LNCaP clone FGC (cell line): ENCODE results near the gene SMARCA2.

Experiments used
- DNase-seq: peaks from one replicate; pipeline ENCODE4 v3.0.0-alpha.2; 2011; ENCODE audit warnings: low read depth
- H3K4me3 ChIP-seq: 2 replicates; pipeline ENCODE4 v1.5.1; 2011; ENCODE audit warnings: mild to moderate bottlenecking, low read depth, low read length, control low read depth
- TF ChIP-seq, protein P1 (sequence below): IDR thresholded peaks from 2 replicates; pipeline ENCODE4 v1.5.1; 2012; ENCODE audit warnings: mild to moderate bottlenecking; ENCODE audit not compliant: control insufficient read depth, insufficient read depth; ENCODE audit errors: extremely low read depth

Gene SMARCA2

DNA sequence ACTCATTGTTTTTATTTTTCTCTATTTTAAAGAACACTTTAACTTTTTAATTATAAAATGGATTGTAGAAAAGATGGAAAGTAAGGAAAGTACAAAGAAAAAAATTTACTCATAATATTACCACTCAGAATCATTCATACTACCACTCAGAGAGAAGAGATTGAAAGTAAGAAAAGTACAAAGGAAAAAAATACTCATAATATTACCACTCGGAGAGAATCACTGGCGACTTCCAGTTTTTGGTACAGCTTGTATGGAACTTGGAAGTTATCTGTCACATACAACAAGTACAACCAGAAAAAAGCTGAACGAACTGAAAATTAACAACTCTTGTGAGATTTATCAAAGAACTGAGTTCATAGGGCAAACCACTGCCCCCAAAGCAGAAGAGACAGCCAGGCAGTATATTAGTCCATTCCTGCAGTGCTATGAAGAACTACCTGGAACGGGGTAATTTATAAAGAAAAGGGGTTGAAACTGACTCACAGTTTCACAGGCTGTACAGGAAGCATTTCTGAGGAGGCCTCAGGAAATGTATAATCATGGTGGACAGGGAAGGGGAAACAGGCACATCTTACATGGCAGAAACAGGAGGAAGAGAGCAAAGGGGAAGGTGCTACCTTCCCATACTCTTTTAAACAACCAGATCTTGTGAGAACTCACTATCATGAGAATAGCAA is 183.9 kb downstream of the SMARCA2 start:
- TF ChIP-seq, protein P1, sequence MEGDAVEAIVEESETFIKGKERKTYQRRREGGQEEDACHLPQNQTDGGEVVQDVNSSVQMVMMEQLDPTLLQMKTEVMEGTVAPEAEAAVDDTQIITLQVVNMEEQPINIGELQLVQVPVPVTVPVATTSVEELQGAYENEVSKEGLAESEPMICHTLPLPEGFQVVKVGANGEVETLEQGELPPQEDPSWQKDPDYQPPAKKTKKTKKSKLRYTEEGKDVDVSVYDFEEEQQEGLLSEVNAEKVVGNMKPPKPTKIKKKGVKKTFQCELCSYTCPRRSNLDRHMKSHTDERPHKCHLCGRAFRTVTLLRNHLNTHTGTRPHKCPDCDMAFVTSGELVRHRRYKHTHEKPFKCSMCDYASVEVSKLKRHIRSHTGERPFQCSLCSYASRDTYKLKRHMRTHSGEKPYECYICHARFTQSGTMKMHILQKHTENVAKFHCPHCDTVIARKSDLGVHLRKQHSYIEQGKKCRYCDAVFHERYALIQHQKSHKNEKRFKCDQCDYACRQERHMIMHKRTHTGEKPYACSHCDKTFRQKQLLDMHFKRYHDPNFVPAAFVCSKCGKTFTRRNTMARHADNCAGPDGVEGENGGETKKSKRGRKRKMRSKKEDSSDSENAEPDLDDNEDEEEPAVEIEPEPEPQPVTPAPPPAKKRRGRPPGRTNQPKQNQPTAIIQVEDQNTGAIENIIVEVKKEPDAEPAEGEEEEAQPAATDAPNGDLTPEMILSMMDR = no peak
- no peak overlapping the region for H3K4me3 ChIP-seq
- no peak for DNase-seq

DNA sequence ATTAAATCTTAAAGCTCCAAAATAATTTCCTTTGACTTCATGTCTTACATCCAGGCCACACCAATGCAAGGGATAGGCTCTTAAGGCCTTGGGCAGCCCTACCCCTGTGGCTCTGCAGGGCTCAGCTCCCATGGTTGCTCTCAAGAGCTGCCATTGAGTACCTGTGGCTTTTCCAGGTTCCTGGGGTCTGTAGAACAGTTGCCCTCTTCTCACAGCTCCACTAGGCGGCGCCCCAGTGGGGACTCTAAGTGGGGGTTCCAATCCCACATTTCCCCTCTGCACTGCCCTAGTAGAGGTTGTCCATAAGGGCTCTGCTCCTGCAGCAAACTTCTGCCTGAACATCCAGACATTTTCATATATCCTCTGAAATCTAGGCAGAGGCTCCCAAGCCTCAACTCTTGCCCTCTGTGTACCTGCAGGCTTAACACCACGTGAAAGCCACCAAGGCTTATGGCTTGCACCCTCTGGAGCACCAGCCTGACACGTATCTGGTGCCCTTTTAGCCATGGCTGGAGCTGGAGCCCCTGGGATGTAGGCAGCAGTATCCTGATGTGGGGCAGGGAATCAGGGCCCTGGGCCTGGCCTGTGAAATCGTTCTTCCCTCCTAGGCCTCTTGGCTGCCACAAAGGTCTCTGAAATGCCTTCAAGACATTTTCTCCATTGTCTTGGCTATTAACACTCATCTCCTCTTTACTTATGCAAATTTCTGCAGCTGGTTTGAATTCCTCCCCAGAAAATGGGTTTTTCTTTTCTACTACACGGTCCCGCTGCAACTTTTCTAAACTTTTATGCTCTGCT is 185.1 kb downstream of the SMARCA2 start:
- TF ChIP-seq, protein P1 = no peak
- no peak for DNase-seq
- H3K4me3 ChIP-seq = no peak overlapping the region

DNA sequence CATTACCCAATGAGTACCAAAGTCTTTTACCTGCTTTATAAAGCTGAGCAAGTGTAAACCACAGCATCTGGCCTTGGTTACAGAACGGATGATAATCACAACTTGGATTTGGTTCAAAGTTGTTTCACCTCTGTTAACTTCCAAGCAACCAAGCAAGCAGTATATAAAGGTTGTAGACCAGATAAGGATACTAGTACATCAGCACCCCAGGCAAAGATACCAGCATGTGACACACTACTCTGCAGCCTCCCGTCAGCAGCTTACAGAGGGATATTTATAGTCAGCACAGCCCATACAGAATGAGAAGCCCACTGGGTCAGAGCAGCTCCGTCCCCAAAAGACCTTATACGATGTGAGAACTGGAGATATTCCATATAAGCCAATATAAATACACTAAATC is 193.3 kb downstream of the SMARCA2 start:
- TF ChIP-seq, protein P1 = no peak
- no peak for DNase-seq
- H3K4me3 ChIP-seq = no peak overlapping the region

DNA sequence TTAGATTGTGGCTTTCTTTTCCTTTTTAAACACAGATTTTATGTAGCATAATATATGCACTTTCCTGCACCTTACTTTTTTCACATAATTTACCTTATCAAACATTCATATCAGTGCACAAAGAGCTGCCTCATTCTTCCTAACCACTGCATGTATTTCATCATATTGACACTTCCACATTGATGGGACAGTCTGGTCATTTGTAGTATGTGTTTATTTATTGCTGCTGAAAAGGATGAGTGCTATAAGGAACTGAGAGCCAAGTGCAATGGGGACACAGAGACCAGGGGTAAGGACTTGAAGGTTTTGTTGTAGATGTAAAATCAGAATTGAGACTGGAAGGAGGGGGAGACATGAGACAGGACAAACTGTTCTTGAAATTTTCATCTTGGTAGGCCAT is 193.8 kb downstream of the SMARCA2 start:
- TF ChIP-seq, protein P1 = no peak
- H3K4me3 ChIP-seq = no peak overlapping the region
- no peak for DNase-seq

DNA sequence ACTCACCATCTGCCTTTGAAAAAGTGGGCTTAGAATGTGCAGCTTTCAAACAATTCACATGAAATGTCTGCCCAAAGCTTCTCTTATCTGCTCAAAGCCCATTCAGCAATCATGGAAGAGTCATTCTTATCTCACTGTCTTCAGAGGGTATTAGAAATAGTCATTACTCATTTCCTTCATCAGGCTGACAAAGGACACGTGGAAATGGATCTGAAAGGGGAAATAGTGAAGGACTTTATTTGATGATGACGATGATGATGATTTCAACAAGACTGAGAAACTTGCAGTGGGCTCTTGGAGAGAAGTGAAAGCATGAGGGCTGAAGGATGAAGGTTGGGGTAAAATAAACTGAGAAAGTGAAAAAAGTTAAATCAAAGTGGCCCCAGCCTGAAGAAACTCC is 194.3 kb downstream of the SMARCA2 start:
- H3K4me3 ChIP-seq = no peak overlapping the region
- no peak for DNase-seq
- TF ChIP-seq, protein P1 = no peak

DNA sequence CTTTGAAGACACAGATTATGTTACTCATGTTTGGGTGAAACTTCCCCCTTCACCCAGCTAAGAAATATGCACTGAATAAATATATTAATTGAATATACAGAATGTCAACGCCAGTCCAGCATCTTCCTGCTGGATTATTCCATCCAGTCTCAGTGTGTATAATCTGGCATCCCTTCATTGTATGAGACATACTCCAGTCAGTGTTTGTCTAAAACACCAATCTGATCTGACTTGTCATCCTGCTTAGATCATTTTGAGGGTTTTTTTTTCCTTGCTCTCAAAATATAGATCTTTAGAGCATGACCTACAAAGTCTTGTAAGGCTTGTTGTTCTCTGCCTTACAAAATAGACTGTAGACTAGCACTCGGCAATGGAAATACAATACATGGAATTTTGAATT is 195.1 kb downstream of the SMARCA2 start:
- DNase-seq = no peak
- no peak overlapping the region for H3K4me3 ChIP-seq
- TF ChIP-seq, protein P1 = no peak

DNA sequence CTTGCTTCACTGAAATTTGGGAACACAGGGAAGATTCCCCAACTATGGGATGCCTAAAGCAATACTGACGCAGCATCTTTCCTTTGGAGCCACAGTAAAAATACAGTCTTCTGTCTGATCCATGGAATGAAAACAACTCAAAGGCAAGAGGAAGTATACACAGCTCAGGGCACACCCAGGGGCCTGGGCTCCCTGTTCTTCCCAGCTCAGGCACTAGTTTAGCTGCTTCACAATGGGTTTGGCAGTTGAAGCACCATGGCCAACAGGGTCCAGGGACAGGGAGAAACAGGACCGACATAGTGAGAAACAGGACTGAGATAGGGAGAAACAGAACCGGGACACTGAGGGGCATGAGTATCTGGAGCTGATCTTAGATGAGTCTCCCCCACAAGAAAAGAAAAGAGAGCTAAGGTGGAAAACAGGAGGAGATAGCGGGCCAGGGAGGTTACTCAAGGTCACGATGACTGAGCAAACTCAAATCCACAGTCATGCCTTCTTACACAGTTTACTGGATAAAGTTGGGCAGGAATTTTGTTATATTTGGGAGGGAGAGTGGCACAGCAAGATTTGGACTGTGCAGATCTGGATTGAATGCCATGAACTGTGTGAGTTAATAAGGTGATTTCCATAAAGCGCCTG is 198.8 kb downstream of the SMARCA2 start:
- TF ChIP-seq, protein P1 = no peak
- no peak for DNase-seq
- H3K4me3 ChIP-seq = no peak overlapping the region
